Hepatocyte (in vitro differentiated cells): ENCODE measurements around the gene GNB1L. TPM values are rescaled to one million over a fixed set of nuclear protein-coding genes. Genes with fewer than 3 reads are reported as not detected.

ENCODE experiments used
- DNase-seq: peaks from one replicate; pipeline ENCODE4 v3.0.0-alpha.2; 2016; ENCODE audit warnings: low spot score
- H2AFZ ChIP-seq: fragments of 200-600 bp; sonication (generic); 2 replicates; pipeline ENCODE4 v1.6.0; 2016; ENCODE audit warnings: antibody characterized with exemption, mild to moderate bottlenecking
- H3K27ac ChIP-seq: fragments of 200-600 bp; sonication (generic); 2 replicates; pipeline ENCODE4 v1.5.1; 2016; ENCODE audit warnings: mild to moderate bottlenecking
- H3K27me3 ChIP-seq: fragments of 200-600 bp; sonication (generic); 2 replicates; pipeline ENCODE4 v1.6.1; 2016
- H3K36me3 ChIP-seq: fragments of 200-600 bp; sonication (generic); replicated peaks from 2 replicates; pipeline ENCODE4 v1.5.1; 2016; ENCODE audit warnings: low read depth; ENCODE audit not compliant: insufficient read depth
- H3K4me1 ChIP-seq: fragments of 200-600 bp; sonication (generic); 2 replicates; pipeline ENCODE4 v1.5.1; 2016; ENCODE audit warnings: mild to moderate bottlenecking, moderate library complexity; ENCODE audit not compliant: insufficient read depth
- H3K4me2 ChIP-seq: fragments of 200-600 bp; sonication (generic); 2 replicates; pipeline ENCODE4 v1.6.0; 2016
- H3K4me3 ChIP-seq: fragments of 200-600 bp; sonication (generic); 2 replicates; pipeline ENCODE4 v1.5.1; 2016; ENCODE audit warnings: mild to moderate bottlenecking
- H3K79me2 ChIP-seq: fragments of 200-600 bp; sonication (generic); 2 replicates; pipeline ENCODE4 v1.6.0; 2017; ENCODE audit warnings: mild to moderate bottlenecking
- H3K9me2 ChIP-seq: fragments of 200-600 bp; sonication (generic); replicated peaks from 2 replicates; pipeline ENCODE4 v1.6.0; 2017; ENCODE audit warnings: mild to moderate bottlenecking; ENCODE audit not compliant: insufficient read depth
- H3K9me3 ChIP-seq: fragments of 200-600 bp; sonication (generic); 2 replicates; pipeline ENCODE4 v1.5.1; 2016; ENCODE audit warnings: low read depth, mild to moderate bottlenecking
- H4K20me1 ChIP-seq: fragments of 200-600 bp; sonication (generic); 2 replicates; pipeline ENCODE4 v1.6.0; 2016; ENCODE audit warnings: mild to moderate bottlenecking; ENCODE audit not compliant: insufficient read depth, poor library complexity, severe bottlenecking
- EZH2 ChIP-seq: fragments of 200-600 bp; sonication (generic); IDR thresholded peaks from 2 replicates; pipeline ENCODE4 v1.6.1; 2016; ENCODE audit warnings: antibody characterized with exemption, mild to moderate bottlenecking, borderline replicate concordance
- EZH2phosphoT487 ChIP-seq: fragments of 200-600 bp; sonication (generic); IDR thresholded peaks from one replicate; pipeline ENCODE4 v1.6.1; 2018; ENCODE audit warnings: antibody characterized with exemption, mild to moderate bottlenecking, low read depth, moderate library complexity; ENCODE audit not compliant: unreplicated experiment, severe bottlenecking
- WGBS: methylation state at CpG from one replicate; pipeline ENCODE4 v1.1.6; 2016; ENCODE audit warnings: low lambda C conversion rate; ENCODE audit errors: missing lambda C conversion rate; 5-methylcytosine and 5-hydroxymethylcytosine counted together
- polyA plus RNA-seq: library from polyadenylated mRNA; unstranded; fragments of >200 nt; fragmentation: Nextera tagmentation; extraction: Ambion mirVana; gene quantifications from 2 replicates; pipeline ENCODE4 v1.2.1, GENCODE V29; 2016
- total RNA-seq: library from RNA; depleted of rRNA; stranded (reverse); fragments of >200 nt; gene quantifications from 2 replicates; pipeline ENCODE4 v1.2.3, GENCODE V29; 2014
- TF ChIP-seq, protein P1 (sequence below): fragments of 200-600 bp; sonication (generic); IDR thresholded peaks from 2 replicates; pipeline ENCODE4 v1.5.1; 2016; ENCODE audit warnings: antibody characterized with exemption, mild to moderate bottlenecking; ENCODE audit not compliant: poor library complexity

Gene GNB1L
- total and polyA plus RNA-seq, 2 experiments from 2014 or later = 4.1 to 8.5 TPM

DNA sequence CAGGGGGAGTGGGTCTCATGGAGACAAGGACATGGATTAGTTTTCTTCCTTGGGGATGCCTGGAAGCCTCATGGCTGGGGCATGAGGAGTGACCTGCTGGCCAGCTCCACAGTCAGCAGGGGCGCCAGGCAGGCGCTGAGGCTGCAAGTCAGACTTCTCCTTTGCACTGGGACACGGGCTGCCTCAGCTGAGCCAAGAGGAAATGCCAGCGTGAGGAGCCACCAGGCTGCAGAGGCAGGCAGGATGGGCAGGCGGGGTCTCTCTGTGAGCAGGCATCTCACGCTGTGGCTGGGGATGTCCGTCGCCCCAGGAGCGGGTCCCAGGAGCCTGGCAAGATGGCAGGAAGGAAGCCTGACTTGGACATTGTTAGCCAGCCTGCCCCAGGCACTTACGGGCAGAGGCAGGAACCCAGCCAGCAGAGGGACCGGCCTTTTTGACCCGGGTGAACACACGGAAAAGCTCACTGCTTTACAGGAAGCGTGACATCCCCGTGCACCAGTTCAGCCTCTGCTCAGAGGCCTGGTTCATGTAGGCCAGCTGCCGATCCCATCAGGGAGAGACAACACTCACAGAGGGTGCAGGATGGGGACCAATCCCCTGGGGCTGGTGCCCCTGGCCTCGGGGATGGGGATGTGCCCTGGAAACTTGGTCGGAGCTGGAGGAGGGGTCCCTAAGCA is 10.2 kb downstream of the GNB1L start:
- no peak overlapping the region for H3K4me2 ChIP-seq
- no peak overlapping the region for H2AFZ ChIP-seq
- TF ChIP-seq, protein P1, sequence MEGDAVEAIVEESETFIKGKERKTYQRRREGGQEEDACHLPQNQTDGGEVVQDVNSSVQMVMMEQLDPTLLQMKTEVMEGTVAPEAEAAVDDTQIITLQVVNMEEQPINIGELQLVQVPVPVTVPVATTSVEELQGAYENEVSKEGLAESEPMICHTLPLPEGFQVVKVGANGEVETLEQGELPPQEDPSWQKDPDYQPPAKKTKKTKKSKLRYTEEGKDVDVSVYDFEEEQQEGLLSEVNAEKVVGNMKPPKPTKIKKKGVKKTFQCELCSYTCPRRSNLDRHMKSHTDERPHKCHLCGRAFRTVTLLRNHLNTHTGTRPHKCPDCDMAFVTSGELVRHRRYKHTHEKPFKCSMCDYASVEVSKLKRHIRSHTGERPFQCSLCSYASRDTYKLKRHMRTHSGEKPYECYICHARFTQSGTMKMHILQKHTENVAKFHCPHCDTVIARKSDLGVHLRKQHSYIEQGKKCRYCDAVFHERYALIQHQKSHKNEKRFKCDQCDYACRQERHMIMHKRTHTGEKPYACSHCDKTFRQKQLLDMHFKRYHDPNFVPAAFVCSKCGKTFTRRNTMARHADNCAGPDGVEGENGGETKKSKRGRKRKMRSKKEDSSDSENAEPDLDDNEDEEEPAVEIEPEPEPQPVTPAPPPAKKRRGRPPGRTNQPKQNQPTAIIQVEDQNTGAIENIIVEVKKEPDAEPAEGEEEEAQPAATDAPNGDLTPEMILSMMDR = no peak
- TF ChIP-seq EZH2 = no peak
- H3K79me2 ChIP-seq = peaks cover 20% of the 10 kb centered on the region
- H3K27ac ChIP-seq = no peak overlapping the region
- H3K36me3 ChIP-seq = no peaks in the 10 kb centered on the region
- peaks cover 16% of the 10 kb centered on the region for H3K4me1 ChIP-seq
- no peaks in the 10 kb centered on the region for H3K9me2 ChIP-seq
- no peak overlapping the region for H3K4me3 ChIP-seq
- no peaks in the 10 kb centered on the region for H4K20me1 ChIP-seq
- no peaks in the 10 kb centered on the region for H3K27me3 ChIP-seq
- no peak for DNase-seq
- WGBS = 83% methylated on average over 18 of the region's 18 CpGs
- no peaks in the 10 kb centered on the region for H3K9me3 ChIP-seq

DNA sequence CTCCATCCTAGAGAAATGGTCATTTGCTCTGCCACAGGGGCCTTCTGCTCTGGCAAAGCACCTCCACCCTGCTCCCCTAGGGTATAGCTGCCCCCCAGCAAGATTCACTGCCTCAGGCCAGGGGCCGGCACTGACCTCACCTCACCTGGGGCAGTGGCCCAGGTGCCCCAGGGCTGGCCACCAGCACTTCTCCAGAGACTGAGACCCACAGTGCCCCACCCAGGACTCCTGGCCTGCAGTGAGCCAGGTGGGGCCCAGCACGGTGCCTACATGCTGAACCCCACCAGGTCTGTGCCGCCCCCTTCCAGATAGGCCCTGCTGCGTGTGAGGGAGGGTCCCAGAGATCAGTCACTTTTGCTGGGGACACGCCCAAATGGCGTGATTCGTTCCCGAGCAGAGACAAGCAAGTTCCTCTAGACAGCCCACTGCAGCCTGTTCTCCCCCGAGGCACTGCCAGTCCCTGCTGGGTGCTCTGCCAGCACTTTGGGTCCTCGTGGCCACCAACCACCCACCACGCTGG is 10.8 kb downstream of the GNB1L start:
- Histone ChIP-seq H3K36me3 (no peaks in the 10 kb centered on the region), H3K27me3 (no peaks in the 10 kb centered on the region), H3K9me2 (no peaks in the 10 kb centered on the region), H3K79me2 (peaks cover 20% of the 10 kb centered on the region), H4K20me1 (no peaks in the 10 kb centered on the region), H3K9me3 (no peaks in the 10 kb centered on the region), H3K4me2 (no peak overlapping the region), H3K4me3 (no peak overlapping the region), H3K4me1 (peaks cover 10% of the 10 kb centered on the region), H3K27ac (no peak overlapping the region), H2AFZ (no peak overlapping the region)
- TF ChIP-seq EZH2phosphoT487 = no peak
- TF ChIP-seq, protein P1 = no peak
- no peak for TF ChIP-seq EZH2
- WGBS = 87% methylated on average over 11 of the region's 11 CpGs
- no peak for DNase-seq

DNA sequence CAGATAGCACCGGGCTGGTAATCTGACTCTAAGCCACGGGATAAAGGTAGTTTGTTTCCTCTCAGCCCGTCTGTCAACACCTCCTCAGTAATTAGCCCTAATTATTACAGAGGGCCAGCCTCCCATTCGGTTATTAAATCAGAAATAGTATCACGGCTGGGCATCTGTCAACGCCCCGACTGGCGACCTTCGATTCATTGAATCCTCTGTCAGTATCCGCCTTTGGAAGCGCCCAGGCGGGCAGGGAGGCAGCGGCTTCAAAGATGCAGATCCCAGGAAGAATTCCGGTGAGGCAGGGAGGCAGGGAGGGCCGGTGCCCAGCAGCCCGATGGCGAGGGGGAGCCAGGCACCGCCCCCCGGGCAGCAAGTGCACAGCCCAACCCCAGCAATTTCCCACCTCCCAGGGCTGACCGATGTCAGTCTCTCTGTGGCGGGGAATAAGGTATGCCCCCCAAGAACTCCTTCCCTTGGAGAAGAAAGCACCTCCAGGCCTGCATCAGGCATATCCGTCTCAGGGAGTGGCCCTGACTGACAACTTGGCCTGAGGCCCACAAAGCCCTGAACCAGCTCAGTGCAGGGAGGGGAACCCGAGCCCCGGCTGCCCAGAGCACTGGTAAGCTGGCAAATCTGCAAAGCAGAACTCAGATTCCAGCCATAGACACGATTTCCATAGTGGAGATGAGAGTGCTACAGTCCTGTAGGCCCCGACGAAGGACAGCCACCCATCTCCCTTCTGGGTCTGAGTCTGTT is 11.4 kb downstream of the GNB1L start:
- TF ChIP-seq, protein P1 = no peak
- TF ChIP-seq EZH2 (no peak), EZH2phosphoT487 (no peak)
- Histone ChIP-seq H3K36me3 (no peaks in the 10 kb centered on the region), H2AFZ (no peak overlapping the region), H3K9me3 (no peaks in the 10 kb centered on the region), H3K27me3 (no peaks in the 10 kb centered on the region), H3K4me2 (no peak overlapping the region), H3K79me2 (peaks cover 17% of the 10 kb centered on the region), H4K20me1 (no peaks in the 10 kb centered on the region), H3K27ac (no peak overlapping the region), H3K4me1 (peaks cover 4% of the 10 kb centered on the region), H3K9me2 (no peaks in the 10 kb centered on the region), H3K4me3 (no peak overlapping the region)
- 78% methylated on average over 27 of the region's 27 CpGs for WGBS
- peak; percentile 5 for DNase-seq
